ENCODE results near the gene INS. TPM values are rescaled to one million over a fixed set of nuclear protein-coding genes. Genes with fewer than 3 reads are reported as not detected.

INS gene
- total RNA-seq, 2 experiments from 2014 or later, result not detected

GRCh38 chr11:2207212-2207611 lies 46.2 kb upstream of the INS start:
- H3K4me3 Mint-ChIP-seq, result no peak overlapping the region
- CTCF ChIA-PET, result no interaction called here

GRCh38 chr11:2205981-2206690 lies 45.1 kb upstream of the INS start:
- no peak for ATAC-seq (ENCODE audit: poor library complexity)
- H3K4me3 Mint-ChIP-seq, result no peak overlapping the region
- DNase-seq, result peak in 2 of 14 experiments; percentile 2 to 21
- no peaks in the 10 kb centered on the region for H3K36me3 ChIP-seq (ENCODE audit: insufficient read depth, low read length)
- no peaks in the 10 kb centered on the region for H3K36me3 Mint-ChIP-seq (ENCODE audit: low read depth)
- H3K27me3 Mint-ChIP-seq, result no peaks in the 10 kb centered on the region
- no peaks in the 10 kb centered on the region for H3K4me1 ChIP-seq (ENCODE audit: insufficient read depth, low read length)
- no peak overlapping the region for H3K27ac ChIP-seq (ENCODE audit: low read depth in 1 of 2, low read length in 2 of 2)
- TF ChIP-seq, protein P1, sequence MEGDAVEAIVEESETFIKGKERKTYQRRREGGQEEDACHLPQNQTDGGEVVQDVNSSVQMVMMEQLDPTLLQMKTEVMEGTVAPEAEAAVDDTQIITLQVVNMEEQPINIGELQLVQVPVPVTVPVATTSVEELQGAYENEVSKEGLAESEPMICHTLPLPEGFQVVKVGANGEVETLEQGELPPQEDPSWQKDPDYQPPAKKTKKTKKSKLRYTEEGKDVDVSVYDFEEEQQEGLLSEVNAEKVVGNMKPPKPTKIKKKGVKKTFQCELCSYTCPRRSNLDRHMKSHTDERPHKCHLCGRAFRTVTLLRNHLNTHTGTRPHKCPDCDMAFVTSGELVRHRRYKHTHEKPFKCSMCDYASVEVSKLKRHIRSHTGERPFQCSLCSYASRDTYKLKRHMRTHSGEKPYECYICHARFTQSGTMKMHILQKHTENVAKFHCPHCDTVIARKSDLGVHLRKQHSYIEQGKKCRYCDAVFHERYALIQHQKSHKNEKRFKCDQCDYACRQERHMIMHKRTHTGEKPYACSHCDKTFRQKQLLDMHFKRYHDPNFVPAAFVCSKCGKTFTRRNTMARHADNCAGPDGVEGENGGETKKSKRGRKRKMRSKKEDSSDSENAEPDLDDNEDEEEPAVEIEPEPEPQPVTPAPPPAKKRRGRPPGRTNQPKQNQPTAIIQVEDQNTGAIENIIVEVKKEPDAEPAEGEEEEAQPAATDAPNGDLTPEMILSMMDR (IDR thresholded peaks at IDR 0.05), result no peak
- H3K4me1 Mint-ChIP-seq (ENCODE audit: low read depth), result no peaks in the 10 kb centered on the region
- no peak overlapping the region for H3K27ac Mint-ChIP-seq
- ChIA-PET POLR2A (no interaction called here), CTCF (no interaction called here)
- peaks cover 0 to 13% of the 10 kb centered on the region in 2 experiments for H3K9me3 ChIP-seq (ENCODE audit: control insufficient read depth in 1 of 2, insufficient read depth in 1 of 2, low read length in 2 of 2)
- no peaks in the 10 kb centered on the region for H3K27me3 ChIP-seq (ENCODE audit: control insufficient read depth in 1 of 2, insufficient read depth in 2 of 2, low read length in 2 of 2)
- intact Hi-C loops (cut with DNase I, micrococcal nuclease), result loop anchor here in 1 of 2 experiments (10.0 kb wide), 1 partner anchor 99 kb away; the partner anchor contains the start of genes C11orf21 and TSPAN32
- H3K4me3 ChIP-seq (ENCODE audit: low read length), result no peak overlapping the region
- H3K9me3 Mint-ChIP-seq, result no peaks in the 10 kb centered on the region

More at GRCh38 chr11:2207212-2207611, 46.2 kb upstream of the INS start:
- Histone ChIP-seq H3K4me1 (ENCODE audit: insufficient read depth, low read length) (no peaks in the 10 kb centered on the region), H3K36me3 (ENCODE audit: insufficient read depth, low read length) (no peaks in the 10 kb centered on the region), H3K4me3 (ENCODE audit: low read length) (no peak overlapping the region), H3K9me3 (ENCODE audit: control insufficient read depth in 1 of 2, insufficient read depth in 1 of 2, low read length in 2 of 2) (peaks cover 0 to 13% of the 10 kb centered on the region in 2 experiments), H3K27ac (ENCODE audit: low read depth in 1 of 2, low read length in 2 of 2) (no peak overlapping the region), H3K27me3 (ENCODE audit: control insufficient read depth in 1 of 2, insufficient read depth in 2 of 2, low read length in 2 of 2) (no peaks in the 10 kb centered on the region)
- POLR2A ChIA-PET, result no interaction called here
- Mint-ChIP-seq H3K27me3 (no peaks in the 10 kb centered on the region), H3K36me3 (ENCODE audit: low read depth) (no peaks in the 10 kb centered on the region), H3K9me3 (no peaks in the 10 kb centered on the region), H3K4me1 (ENCODE audit: low read depth) (no peaks in the 10 kb centered on the region), H3K27ac (no peak overlapping the region)
- ATAC-seq (ENCODE audit: poor library complexity) (no peak), DNase-seq (peak in 2 of 14 experiments; percentile 4 to 30)
- TF ChIP-seq, protein P1 (IDR thresholded peaks at IDR 0.05), result no peak
- intact Hi-C loops (cut with DNase I, micrococcal nuclease), result loop anchor here in 1 of 2 experiments (10.0 kb wide), 1 partner anchor 98 kb away; the partner anchor contains the start of genes C11orf21 and TSPAN32

GRCh38 chr11:2205214-2205720 lies 44.3 kb upstream of the INS start:
- no peaks in the 10 kb centered on the region for H3K27me3 ChIP-seq (ENCODE audit: control insufficient read depth in 1 of 2, insufficient read depth in 2 of 2, low read length in 2 of 2)
- DNase-seq (no peak), ATAC-seq (ENCODE audit: poor library complexity) (no peak)
- intact Hi-C loops (cut with DNase I, micrococcal nuclease), result loop anchor here in 1 of 2 experiments (10.0 kb wide), 1 partner anchor 100 kb away; the partner anchor contains the start of genes C11orf21 and TSPAN32
- ChIA-PET CTCF (no interaction called here), POLR2A (no interaction called here)
- Mint-ChIP-seq H3K4me3 (no peak overlapping the region), H3K27ac (no peak overlapping the region), H3K9me3 (no peaks in the 10 kb centered on the region), H3K36me3 (ENCODE audit: low read depth) (no peaks in the 10 kb centered on the region), H3K27me3 (no peaks in the 10 kb centered on the region), H3K4me1 (ENCODE audit: low read depth) (no peaks in the 10 kb centered on the region)
- H3K4me1 ChIP-seq (ENCODE audit: insufficient read depth, low read length), result no peaks in the 10 kb centered on the region
- H3K36me3 ChIP-seq (ENCODE audit: insufficient read depth, low read length), result no peaks in the 10 kb centered on the region
- H3K27ac ChIP-seq (ENCODE audit: low read depth in 1 of 2, low read length in 2 of 2), result no peak overlapping the region
- no peak overlapping the region for H3K4me3 ChIP-seq (ENCODE audit: low read length)
- TF ChIP-seq, protein P1 (IDR thresholded peaks at IDR 0.05), result no peak
- peaks cover 0 to 18% of the 10 kb centered on the region in 2 experiments for H3K9me3 ChIP-seq (ENCODE audit: control insufficient read depth in 1 of 2, insufficient read depth in 1 of 2, low read length in 2 of 2)
